HG03135 (cell line): ENCODE data around the gene RAD51B.

Experiments
- ATAC-seq: cut with Tn5 transposase; IDR thresholded peaks from one replicate; pipeline ENCODE4 v1.9.1; 2021; ENCODE audit warnings: mild to moderate bottlenecking, moderate library complexity; ENCODE audit not compliant: unreplicated experiment

RAD51B gene

GRCh38 chr14:68682166-68683103 is 862.9 kb downstream of the RAD51B start:
- no peak for ATAC-seq

GRCh38 chr14:68683326-68683725 is 863.7 kb downstream of the RAD51B start:
- ATAC-seq = no peak

GRCh38 chr14:68684466-68685418 is 865.2 kb downstream of the RAD51B start:
- no peak for ATAC-seq

GRCh38 chr14:68685419-68686204 is 866.0 kb downstream of the RAD51B start:
- peak; percentile 75 for ATAC-seq

- ATAC-seq = no peak
These were observed 866.6 kb downstream of the RAD51B start for GRCh38 chr14:68686205-68686465.

- ATAC-seq = no peak
These were observed 867.1 kb downstream of the RAD51B start for GRCh38 chr14:68686724-68687123.

- ATAC-seq = no peak
These were observed 868.2 kb downstream of the RAD51B start for GRCh38 chr14:68687746-68688145.

GRCh38 chr14:68688872-68689371 is 869.3 kb downstream of the RAD51B start:
- ATAC-seq = no peak

- no peak for ATAC-seq
These were observed 869.9 kb downstream of the RAD51B start for GRCh38 chr14:68689511-68689910.

- no peak for ATAC-seq
These were observed 870.7 kb downstream of the RAD51B start for GRCh38 chr14:68690089-68690958.

GRCh38 chr14:68691031-68691791 is 871.6 kb downstream of the RAD51B start:
- ATAC-seq = no peak

- ATAC-seq = no peak
These were observed 872.2 kb downstream of the RAD51B start for GRCh38 chr14:68691792-68692118.

- ATAC-seq = no peak
These were observed 872.6 kb downstream of the RAD51B start for GRCh38 chr14:68692216-68692615.

GRCh38 chr14:68692916-68693771 is 873.6 kb downstream of the RAD51B start:
- ATAC-seq = no peak

- ATAC-seq = no peak
These were observed 874.3 kb downstream of the RAD51B start for GRCh38 chr14:68693926-68694325.

- peak; percentile 7 for ATAC-seq
These were observed 875.1 kb downstream of the RAD51B start for GRCh38 chr14:68694516-68695235.

GRCh38 chr14:68695326-68695768 is 875.8 kb downstream of the RAD51B start:
- ATAC-seq = peak; percentile 79

GRCh38 chr14:68695856-68696255 is 876.3 kb downstream of the RAD51B start:
- no peak for ATAC-seq
